GM19463 (cell line): ENCODE results near the gene STARD3.
"Not testable (repeated sequence)": the region's sequence is repeated elsewhere in the genome, so short reads cannot be mapped to it uniquely, and the experiment has no call there.

Source experiments
- ATAC-seq: cut with Tn5 transposase; IDR thresholded peaks from one replicate; pipeline ENCODE4 v1.9.1; 2021; ENCODE audit warnings: mild to moderate bottlenecking, moderate library complexity; ENCODE audit not compliant: unreplicated experiment

The STARD3 gene

GRCh38 chr17:39636927-39637736, at the start of gene STARD3:
Gene STARD3 (plus strand): TSS chr17:39637144. CDS start chr17:39653532, 16,388 bp downstream.
- peak; percentile 77 for ATAC-seq

DNA sequence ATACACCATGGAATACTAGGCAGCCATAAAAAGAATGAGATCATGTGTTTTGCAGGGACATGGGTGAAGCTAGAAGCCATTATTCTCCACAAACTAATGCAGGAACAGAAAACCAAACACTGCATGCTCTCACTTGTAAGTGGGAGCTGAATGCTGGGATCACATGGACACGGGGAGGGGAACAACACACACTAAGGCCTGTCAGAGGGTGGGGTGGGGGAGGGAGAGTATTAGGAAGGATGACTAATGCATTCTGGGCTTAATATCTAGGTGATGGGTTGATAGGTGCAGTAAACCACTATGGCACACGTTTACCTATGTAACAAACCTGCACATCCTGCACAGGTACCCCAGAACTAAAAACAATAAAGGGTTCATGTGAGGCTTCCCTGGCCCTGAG, 46.8 kb upstream of the STARD3 start:
- ATAC-seq = not testable (repeated sequence)

DNA sequence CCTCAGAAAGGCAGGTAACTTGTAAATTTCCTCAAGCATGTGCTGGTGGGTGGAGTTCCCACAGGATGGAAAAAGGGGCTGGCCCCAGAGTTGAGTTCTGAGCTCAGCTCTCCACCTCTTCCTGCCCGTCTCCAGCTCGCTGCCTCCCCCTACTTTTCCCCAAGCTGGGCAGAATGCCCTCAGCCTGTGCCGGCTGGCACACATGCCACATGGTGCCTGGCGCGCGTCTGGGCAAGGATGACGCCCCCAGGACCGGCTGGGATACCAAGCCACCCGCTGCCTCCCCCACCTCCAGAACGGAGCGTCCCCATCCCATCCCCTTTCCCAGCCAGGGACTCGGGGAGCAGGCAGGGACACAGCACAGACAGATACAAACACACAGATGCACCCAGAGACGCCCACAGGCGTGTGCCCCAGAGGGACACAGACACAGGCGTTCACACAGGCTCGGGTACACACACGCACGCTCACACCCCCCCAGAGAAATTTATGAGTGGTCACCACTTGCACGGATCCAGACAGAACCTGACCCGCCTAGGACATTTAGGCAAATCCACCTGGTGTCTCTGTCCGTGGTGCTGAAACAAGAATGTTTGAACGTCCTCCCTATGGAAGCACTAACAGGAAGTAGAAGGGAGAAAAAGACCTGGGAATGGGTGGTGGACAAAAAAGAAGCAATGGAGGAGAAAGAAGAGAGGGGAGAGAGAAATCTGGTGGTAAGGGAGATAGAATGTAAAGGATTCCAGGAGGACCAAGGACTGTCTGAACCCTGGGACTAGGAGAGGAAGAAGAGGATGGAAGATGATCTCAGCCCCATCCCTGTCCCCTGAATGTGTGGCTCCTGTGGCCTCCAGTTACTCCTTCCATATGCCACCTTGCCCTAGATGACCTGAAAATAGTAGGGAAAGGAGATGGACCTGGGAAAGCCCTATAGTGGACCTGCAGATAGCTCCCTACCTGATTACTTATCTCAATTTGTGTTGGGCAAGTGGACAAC, 44.7 kb upstream of the STARD3 start:
- no peak for ATAC-seq

- no peak for ATAC-seq
These were observed 43.6 kb upstream of the STARD3 start for GRCh38 chr17:39593371-39593770.

DNA sequence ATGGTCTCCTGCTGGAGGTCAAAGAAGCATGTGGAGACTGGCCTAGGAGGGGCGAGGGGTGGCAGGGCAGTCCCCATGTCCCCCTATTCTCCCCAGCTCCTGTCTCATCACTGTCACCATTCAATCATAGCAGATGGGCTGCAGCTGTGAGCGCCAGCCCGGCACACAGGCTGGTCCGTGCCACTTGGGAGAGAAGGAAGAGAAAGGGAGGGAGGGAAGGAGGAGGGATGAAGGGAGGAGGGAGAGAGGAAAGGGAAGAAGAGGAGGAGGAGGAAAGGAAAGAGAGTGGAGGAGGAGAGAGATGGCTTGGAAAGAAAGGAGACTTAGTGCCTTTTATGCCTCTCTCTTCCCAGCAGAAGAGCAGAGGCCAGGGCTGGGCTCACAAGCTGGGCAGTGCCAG, 41.6 kb upstream of the STARD3 start:
- ATAC-seq = no peak

GRCh38 chr17:39595928-39596510, 40.9 kb upstream of the STARD3 start:
- no peak for ATAC-seq

- no peak for ATAC-seq
These were observed 40.2 kb upstream of the STARD3 start for GRCh38 chr17:39596543-39597267.

DNA sequence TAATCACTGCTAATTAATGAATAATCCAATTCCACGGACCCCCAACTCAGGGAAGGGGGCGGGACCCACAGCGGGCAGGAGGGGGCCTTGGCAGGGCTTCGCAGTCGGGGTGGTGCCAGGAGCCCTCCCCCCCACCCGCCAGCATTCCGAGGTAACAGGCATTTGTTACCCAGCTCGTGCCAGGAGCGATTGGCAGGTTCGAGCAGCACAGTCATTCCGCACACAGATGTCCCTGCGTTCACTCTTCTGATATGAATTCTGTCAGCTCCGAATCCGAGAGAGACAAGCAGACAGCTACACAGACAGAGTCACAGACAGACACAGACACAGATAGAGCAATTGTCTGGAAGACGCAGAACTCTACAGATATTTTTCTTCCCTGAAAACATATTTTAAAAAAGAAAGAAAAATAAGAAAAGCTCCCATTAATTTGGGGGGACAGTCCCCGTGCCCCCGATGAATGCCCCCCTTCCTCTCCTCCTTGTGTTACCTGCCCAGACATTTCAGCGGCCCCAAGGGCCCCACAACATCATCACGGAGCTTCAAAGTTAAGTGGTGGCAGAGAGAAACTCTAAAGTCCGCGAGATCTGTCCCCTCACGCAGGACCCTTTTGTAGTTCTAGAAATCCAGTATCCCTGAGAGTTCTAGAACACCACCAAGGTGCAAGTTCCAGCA, 39.4 kb upstream of the STARD3 start:
- no peak for ATAC-seq

GRCh38 chr17:39598047-39598481, 38.9 kb upstream of the STARD3 start:
- ATAC-seq = no peak

- no peak for ATAC-seq
These were observed 38.3 kb upstream of the STARD3 start for GRCh38 chr17:39598630-39599003.

- ATAC-seq = no peak
These were observed 37.8 kb upstream of the STARD3 start for GRCh38 chr17:39599004-39599664.

DNA sequence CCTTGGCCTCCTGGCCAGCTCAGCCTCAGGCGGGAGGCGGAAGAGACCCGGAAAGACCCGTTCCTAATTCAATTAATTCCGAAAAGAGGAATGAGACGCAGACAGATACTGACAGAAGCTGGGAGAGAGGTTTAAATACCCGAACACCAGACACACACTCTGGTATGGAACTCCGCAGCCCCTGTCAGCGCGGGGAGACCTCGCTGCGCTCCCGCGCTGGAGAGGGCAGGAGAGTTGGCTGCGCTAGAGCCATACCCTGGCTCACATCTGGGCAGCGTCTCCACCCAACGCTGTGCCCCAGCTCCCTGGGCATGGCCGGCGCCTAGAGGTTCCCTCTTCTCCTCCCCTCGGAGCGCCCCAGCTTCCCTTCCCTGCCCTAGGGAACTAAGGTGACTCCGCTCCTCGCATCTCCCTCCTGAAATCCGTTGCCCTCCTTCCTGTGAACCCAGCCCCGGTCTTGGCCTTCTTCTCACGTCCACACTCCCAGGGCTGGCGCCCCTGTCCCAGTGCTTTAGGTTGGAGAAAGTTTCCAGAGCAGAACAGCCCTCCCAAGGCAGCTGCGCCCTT, 37.2 kb upstream of the STARD3 start:
- ATAC-seq = no peak

DNA sequence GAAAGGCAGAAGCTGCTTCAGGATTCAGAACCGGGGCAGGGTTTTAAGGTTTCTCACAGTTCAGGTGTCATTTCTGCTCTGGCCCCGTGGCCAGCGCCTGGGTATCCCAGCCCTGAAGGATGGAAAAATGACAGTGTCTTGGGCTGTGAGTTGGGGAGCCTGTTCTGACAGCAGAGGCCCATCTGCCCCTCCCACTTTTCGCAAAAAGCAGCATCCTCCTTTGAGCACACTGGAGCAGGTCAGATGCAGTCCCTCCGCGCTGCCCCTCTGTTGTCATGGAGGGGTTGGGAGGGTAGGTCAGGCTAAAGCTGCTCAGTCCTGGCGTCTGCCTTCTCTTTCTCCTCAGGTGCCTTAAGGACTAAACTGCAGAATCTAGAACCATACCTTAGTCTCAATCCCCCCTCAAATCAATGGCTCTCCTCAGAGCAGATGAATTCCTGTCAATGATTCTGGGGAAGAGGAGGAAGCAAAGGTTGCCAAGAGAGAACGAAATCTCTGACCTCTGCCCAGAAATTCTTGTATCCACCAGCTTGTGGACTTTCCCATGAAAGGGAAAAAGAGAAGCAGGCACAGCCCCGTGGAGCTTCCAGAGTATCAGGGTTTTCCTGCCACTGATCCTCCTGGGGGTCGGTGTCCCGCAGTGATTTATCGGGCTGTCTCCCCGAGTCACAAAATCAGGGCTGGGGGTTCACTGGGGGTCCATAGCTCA, 36.5 kb upstream of the STARD3 start:
- no peak for ATAC-seq

DNA sequence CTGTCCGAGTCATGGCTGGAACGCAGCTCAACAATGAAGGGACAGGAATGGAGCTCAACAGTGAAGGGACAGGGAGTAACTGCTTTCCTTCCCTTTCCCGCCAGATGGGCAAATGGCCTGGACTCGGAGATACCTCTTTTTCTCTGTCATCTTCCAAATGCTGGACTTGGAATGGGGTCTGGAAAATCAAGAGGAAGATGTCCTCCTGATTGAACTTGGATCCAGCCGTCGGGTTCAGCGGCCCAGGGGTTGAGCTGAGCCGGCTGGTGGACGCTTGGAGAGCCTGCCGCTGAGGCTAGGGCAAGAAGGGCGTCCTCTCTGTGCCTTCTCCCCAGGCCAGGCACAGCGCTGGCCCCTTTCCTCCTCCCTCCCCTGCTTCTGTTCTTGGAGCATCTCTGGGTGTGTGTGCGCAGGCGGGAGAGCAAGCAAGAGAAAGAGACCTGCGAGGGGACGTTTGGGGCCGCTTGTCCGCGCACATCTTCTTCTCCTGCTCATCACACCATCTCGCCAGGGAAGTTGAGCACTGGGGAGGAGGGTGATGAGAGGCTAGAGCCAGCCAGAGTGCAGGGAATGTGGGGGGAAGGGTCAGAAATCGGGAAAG, 35.8 kb upstream of the STARD3 start:
- no peak for ATAC-seq

DNA sequence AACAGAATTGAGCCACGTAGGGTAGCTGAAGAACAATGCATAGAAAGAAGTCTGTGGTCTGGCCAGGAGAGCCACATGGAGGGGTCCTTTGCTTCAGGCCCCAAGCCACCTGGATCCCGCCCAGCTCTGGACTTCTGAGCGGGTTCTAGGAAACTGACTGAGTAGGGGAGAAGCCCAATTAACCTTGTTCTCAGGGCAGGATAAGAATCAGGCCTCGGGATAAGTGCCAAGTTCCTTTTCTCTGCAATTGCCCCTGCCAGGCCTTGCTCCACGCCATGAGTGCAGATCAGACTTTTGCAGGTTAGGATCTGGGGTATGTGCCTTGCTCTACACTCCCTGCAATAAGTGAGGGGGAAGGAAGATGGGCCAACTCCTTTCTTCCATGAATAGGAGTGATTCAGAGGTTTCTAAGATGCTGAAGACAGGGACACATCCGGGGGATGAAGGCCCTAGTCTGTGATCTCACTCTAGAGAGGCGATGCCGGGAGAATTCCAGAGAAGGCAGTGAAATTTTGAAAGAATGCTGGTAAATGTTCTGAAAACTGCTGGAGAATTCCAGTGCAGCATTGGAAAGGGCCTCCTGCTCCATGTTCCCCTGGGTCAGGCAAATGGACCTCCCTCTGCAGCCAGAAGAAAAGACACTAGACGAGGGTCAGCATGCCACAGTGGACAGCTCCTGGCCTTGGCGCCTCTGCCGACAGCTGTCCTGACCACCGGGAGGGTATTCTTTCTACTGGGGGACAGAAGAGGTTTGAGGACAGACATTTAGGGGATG, 35.0 kb upstream of the STARD3 start:
- no peak for ATAC-seq

- no peak for ATAC-seq
These were observed 34.2 kb upstream of the STARD3 start for GRCh38 chr17:39602533-39603303.
